Measurements from ENCODE around the gene COX17.

Gene COX17

GRCh38 chr3:119628390-119628789, 48.8 kb downstream of the COX17 start:
- Mint-ChIP-seq H3K27me3 (peaks cover 47% of the 10 kb centered on the region), H3K36me3 (ENCODE audit: low read depth) (no peaks in the 10 kb centered on the region), H3K4me1 (ENCODE audit: low read depth) (peaks cover 20% of the 10 kb centered on the region), H3K9me3 (no peaks in the 10 kb centered on the region), H3K4me3 (no peak overlapping the region), H3K27ac (no peak overlapping the region)
- no peak for DNase-seq

GRCh38 chr3:119627461-119627860, 49.7 kb downstream of the COX17 start:
- H3K4me1 Mint-ChIP-seq (ENCODE audit: low read depth), result peaks cover 20% of the 10 kb centered on the region
- H3K27me3 Mint-ChIP-seq, result peaks cover 47% of the 10 kb centered on the region
- H3K9me3 Mint-ChIP-seq, result no peaks in the 10 kb centered on the region
- no peaks in the 10 kb centered on the region for H3K36me3 Mint-ChIP-seq (ENCODE audit: low read depth)
- DNase-seq, result no peak
- no peak overlapping the region for H3K4me3 Mint-ChIP-seq
- no peak overlapping the region for H3K27ac Mint-ChIP-seq

GRCh38 chr3:119626196-119626595, 51.0 kb downstream of the COX17 start:
- H3K27ac Mint-ChIP-seq, result no peak overlapping the region
- no peaks in the 10 kb centered on the region for H3K9me3 Mint-ChIP-seq
- H3K4me3 Mint-ChIP-seq, result no peak overlapping the region
- H3K4me1 Mint-ChIP-seq (ENCODE audit: low read depth), result peaks cover 20% of the 10 kb centered on the region
- no peak for DNase-seq
- H3K36me3 Mint-ChIP-seq (ENCODE audit: low read depth), result no peaks in the 10 kb centered on the region
- H3K27me3 Mint-ChIP-seq, result peaks cover 47% of the 10 kb centered on the region

- peaks cover 43% of the 10 kb centered on the region for H3K27me3 Mint-ChIP-seq
- no peak for DNase-seq
- H3K4me1 Mint-ChIP-seq (ENCODE audit: low read depth), result peaks cover 20% of the 10 kb centered on the region
- no peaks in the 10 kb centered on the region for H3K9me3 Mint-ChIP-seq
- H3K36me3 Mint-ChIP-seq (ENCODE audit: low read depth), result no peaks in the 10 kb centered on the region
- H3K27ac Mint-ChIP-seq, result no peak overlapping the region
- H3K4me3 Mint-ChIP-seq, result no peak overlapping the region
These were observed 51.6 kb downstream of the COX17 start for GRCh38 chr3:119625451-119626153.

GRCh38 chr3:119624002-119624720, 53.0 kb downstream of the COX17 start:
- H3K4me1 Mint-ChIP-seq (ENCODE audit: low read depth), result peaks cover 17% of the 10 kb centered on the region
- H3K27ac Mint-ChIP-seq, result no peak overlapping the region
- H3K4me3 Mint-ChIP-seq, result no peak overlapping the region
- H3K27me3 Mint-ChIP-seq, result peaks cover 36% of the 10 kb centered on the region
- H3K36me3 Mint-ChIP-seq (ENCODE audit: low read depth), result no peaks in the 10 kb centered on the region
- no peaks in the 10 kb centered on the region for H3K9me3 Mint-ChIP-seq
- DNase-seq, result no peak

- no peak overlapping the region for H3K27ac Mint-ChIP-seq
- no peak overlapping the region for H3K4me3 Mint-ChIP-seq
- DNase-seq, result no peak
- H3K36me3 Mint-ChIP-seq (ENCODE audit: low read depth), result no peaks in the 10 kb centered on the region
- H3K27me3 Mint-ChIP-seq, result peaks cover 13% of the 10 kb centered on the region
- H3K4me1 Mint-ChIP-seq (ENCODE audit: low read depth), result no peaks in the 10 kb centered on the region
- H3K9me3 Mint-ChIP-seq, result no peaks in the 10 kb centered on the region
These were observed 56.3 kb downstream of the COX17 start for GRCh38 chr3:119620899-119621298.
